ENCODE results near the gene RIGI. TPM values are rescaled to one million over a fixed set of nuclear protein-coding genes. Genes with fewer than 3 reads are reported as not detected.

Gene RIGI
- total and polyA plus RNA-seq, 9 of the 15 experiments (the other 6 are each of a cell fraction or from before 2014, with no cell fraction given) = 0.27 to 1.1 (median 0.54) TPM

GRCh38 chr9:32497921-32498320 lies 28.1 kb downstream of the RIGI start:
- no peaks in the 10 kb centered on the region for H3K27me3 ChIP-seq (ENCODE audit: control insufficient read depth in 2 of 2, insufficient read depth in 2 of 2, low read length in 2 of 2)
- no peaks in the 10 kb centered on the region for H3K9me1 ChIP-seq (ENCODE audit: control insufficient read depth, insufficient read depth, low read length)
- no peak for DNase-seq (ENCODE audit: extremely low read depth in 1 of 4, low spot score in 3 of 4)
- no peak overlapping the region for H3K27ac ChIP-seq (ENCODE audit: extremely low read depth, low read depth, low read length)
- ATAC-seq = no peak
- FAIRE-seq = no peak
- BruUV-seq (replicated peaks) = no TSS peak
- H3K9me3 ChIP-seq (replicated peaks; ENCODE audit: control insufficient read depth, insufficient read depth, low read depth, low read length) = no peaks in the 10 kb centered on the region
- H3K9ac ChIP-seq (ENCODE audit: insufficient read depth in 1 of 2, low read depth in 2 of 2, low read length in 2 of 2) = no peak overlapping the region
- ChIA-PET CTCF (ENCODE audit: low intra/inter-chr PET ratio) (no interaction called here), POLR2A (no interaction called here)
- H3K4me2 ChIP-seq (ENCODE audit: insufficient read depth, low read length) = no peak overlapping the region
- no peak for TF ChIP-seq ZNF707 (CRISPR knock-in tag; conservative IDR thresholded peaks at IDR 0.05)
- no peak for TF ChIP-seq ZSCAN32 (CRISPR knock-in tag; IDR thresholded peaks at IDR 0.05)
- TF ChIP-seq ELF2 (CRISPR knock-in tag; IDR thresholded peaks at IDR 0.05) = no peak
- no peak for TF ChIP-seq BCL6 (CRISPR knock-in tag; IDR thresholded peaks at IDR 0.05)
- TF ChIP-seq PTTG1 (tag; IDR thresholded peaks at IDR 0.05; ENCODE audit: low read depth) = no peak
- no peak for TF ChIP-seq ZNF282 (CRISPR knock-in tag; IDR thresholded peaks at IDR 0.05)
- no peak for TF ChIP-seq TRIM24 (IDR thresholded peaks at IDR 0.05)
- no peak for TF ChIP-seq NCOA1 (IDR thresholded peaks at IDR 0.05; ENCODE audit: low read depth)
- no peak for TF ChIP-seq ZNF280B (CRISPR knock-in tag; IDR thresholded peaks at IDR 0.05)
- no peak for TF ChIP-seq SRF (CRISPR knock-in tag; IDR thresholded peaks at IDR 0.05)
- TF ChIP-seq KDM4B (IDR thresholded peaks at IDR 0.05; ENCODE audit: borderline replicate concordance in 2 of 2, low read depth in 1 of 2) = no peak
- no peak for TF ChIP-seq SMARCA5 (IDR thresholded peaks at IDR 0.05)
- TF ChIP-seq STAG1 (CRISPR knock-in tag; IDR thresholded peaks at IDR 0.05; ENCODE audit: borderline replicate concordance) = no peak
- no peak for TF ChIP-seq PREB (CRISPR knock-in tag; IDR thresholded peaks at IDR 0.05)
- in situ Hi-C loops (cut with MboI) (no loop called here), intact Hi-C loops (cut with micrococcal nuclease) (no loop called here)
- H4K20me1 ChIP-seq (replicated peaks; ENCODE audit: control insufficient read depth, insufficient read depth, low read length) = no peaks in the 10 kb centered on the region
- H3K36me3 ChIP-seq (ENCODE audit: control insufficient read depth, insufficient read depth, low read length) = no peaks in the 10 kb centered on the region
- no peaks in the 10 kb centered on the region for H3K4me1 ChIP-seq (replicated peaks in 1 of 2; ENCODE audit: control insufficient read depth in 2 of 2, insufficient read depth in 2 of 2, low read length in 2 of 2)
- H3K4me3 ChIP-seq = no peak overlapping the region
- H3K79me2 ChIP-seq (ENCODE audit: control insufficient read depth, insufficient read depth, low read length) = no peaks in the 10 kb centered on the region
- no peak overlapping the region for H2AFZ ChIP-seq (ENCODE audit: low read depth, low read length)
